COLO829 (cell line): ENCODE results near the gene ALCAM.

Experiments
- DNase-seq: peaks from one replicate; pipeline ENCODE4 v3.0.0; 2012; ENCODE audit warnings: low spot score

ALCAM gene

GRCh38 chr3:105356988-105357387 is 9.7 kb upstream of the ALCAM start:
- DNase-seq = no peak

- peak; percentile 84 for DNase-seq
These were observed 7.5 kb upstream of the ALCAM start for GRCh38 chr3:105359098-105359762.

- no peak for DNase-seq
These were observed 6.7 kb upstream of the ALCAM start for GRCh38 chr3:105360003-105360402.

GRCh38 chr3:105362021-105362665 is 4.6 kb upstream of the ALCAM start:
- DNase-seq = no peak

- DNase-seq = no peak
These were observed 2.6 kb upstream of the ALCAM start for GRCh38 chr3:105364128-105364527.

GRCh38 chr3:105365081-105365390 is 1.7 kb upstream of the ALCAM start:
- DNase-seq = no peak

- no peak for DNase-seq
These were observed 1.1 kb upstream of the ALCAM start for GRCh38 chr3:105365391-105366325.

GRCh38 chr3:105367063-105367405 is 325 bp downstream of the ALCAM start:
- DNase-seq = no peak

GRCh38 chr3:105367406-105368213 is 901 bp downstream of the ALCAM start:
- no peak for DNase-seq

- no peak for DNase-seq
These were observed 2.1 kb downstream of the ALCAM start for GRCh38 chr3:105368566-105369499.

- peak; percentile 48 for DNase-seq
These were observed 3.0 kb downstream of the ALCAM start for GRCh38 chr3:105369500-105370371.

GRCh38 chr3:105373383-105373782 is 6.7 kb downstream of the ALCAM start:
- DNase-seq = no peak

GRCh38 chr3:105375750-105376511 is 9.2 kb downstream of the ALCAM start:
- DNase-seq = no peak

GRCh38 chr3:105377716-105378115 is 11.0 kb downstream of the ALCAM start:
- no peak for DNase-seq

- DNase-seq = no peak
These were observed 18.5 kb downstream of the ALCAM start for GRCh38 chr3:105385179-105385578.

GRCh38 chr3:105385819-105386508 is 19.3 kb downstream of the ALCAM start:
- no peak for DNase-seq

- DNase-seq = no peak
These were observed 20.5 kb downstream of the ALCAM start for GRCh38 chr3:105387122-105387751.

- no peak for DNase-seq
These were observed 21.5 kb downstream of the ALCAM start for GRCh38 chr3:105388176-105388575.
